22Rv1 (cell line): ENCODE measurements around the gene RMDN3.

Experiments used
- H3K27ac ChIP-seq: fragments of 450-650 bp; 2 replicates; pipeline ENCODE4 v1.5.1; 2017
- ZFX ChIP-seq: fragments of 450-650 bp; IDR thresholded peaks from 2 replicates; pipeline ENCODE4 v1.6.1; 2017; ENCODE audit warnings: antibody characterized with exemption, borderline replicate concordance
- TF ChIP-seq, protein P1 (sequence below): fragments of 450-650 bp; IDR thresholded peaks from 2 replicates; pipeline ENCODE4 v1.5.1; 2017; ENCODE audit warnings: mild to moderate bottlenecking

The RMDN3 gene

DNA sequence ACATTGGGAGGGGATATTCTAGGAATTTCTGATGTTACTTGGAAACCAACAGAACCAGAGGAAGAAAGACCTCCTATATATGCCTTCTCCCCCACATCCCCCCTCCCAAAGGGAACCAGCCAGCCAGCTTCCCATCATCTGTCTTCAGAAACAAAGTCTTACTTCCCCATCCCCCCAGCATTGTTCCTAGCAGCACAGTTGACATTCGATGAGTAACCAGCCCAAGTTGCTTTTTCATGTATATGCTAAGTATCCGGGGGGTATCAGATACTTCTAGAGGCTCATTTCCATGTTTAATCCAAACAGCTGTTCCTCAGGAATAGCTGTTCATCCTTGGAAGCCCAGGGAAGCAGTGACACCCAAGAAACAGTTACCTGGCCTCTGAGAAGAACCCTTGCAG is 16.0 kb downstream of the RMDN3 start:
- TF ChIP-seq, protein P1, sequence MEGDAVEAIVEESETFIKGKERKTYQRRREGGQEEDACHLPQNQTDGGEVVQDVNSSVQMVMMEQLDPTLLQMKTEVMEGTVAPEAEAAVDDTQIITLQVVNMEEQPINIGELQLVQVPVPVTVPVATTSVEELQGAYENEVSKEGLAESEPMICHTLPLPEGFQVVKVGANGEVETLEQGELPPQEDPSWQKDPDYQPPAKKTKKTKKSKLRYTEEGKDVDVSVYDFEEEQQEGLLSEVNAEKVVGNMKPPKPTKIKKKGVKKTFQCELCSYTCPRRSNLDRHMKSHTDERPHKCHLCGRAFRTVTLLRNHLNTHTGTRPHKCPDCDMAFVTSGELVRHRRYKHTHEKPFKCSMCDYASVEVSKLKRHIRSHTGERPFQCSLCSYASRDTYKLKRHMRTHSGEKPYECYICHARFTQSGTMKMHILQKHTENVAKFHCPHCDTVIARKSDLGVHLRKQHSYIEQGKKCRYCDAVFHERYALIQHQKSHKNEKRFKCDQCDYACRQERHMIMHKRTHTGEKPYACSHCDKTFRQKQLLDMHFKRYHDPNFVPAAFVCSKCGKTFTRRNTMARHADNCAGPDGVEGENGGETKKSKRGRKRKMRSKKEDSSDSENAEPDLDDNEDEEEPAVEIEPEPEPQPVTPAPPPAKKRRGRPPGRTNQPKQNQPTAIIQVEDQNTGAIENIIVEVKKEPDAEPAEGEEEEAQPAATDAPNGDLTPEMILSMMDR = no peak
- no peak for TF ChIP-seq ZFX
- H3K27ac ChIP-seq = peak overlapping the region; percentile 22; the same call in 1 of the 2 replicates

DNA sequence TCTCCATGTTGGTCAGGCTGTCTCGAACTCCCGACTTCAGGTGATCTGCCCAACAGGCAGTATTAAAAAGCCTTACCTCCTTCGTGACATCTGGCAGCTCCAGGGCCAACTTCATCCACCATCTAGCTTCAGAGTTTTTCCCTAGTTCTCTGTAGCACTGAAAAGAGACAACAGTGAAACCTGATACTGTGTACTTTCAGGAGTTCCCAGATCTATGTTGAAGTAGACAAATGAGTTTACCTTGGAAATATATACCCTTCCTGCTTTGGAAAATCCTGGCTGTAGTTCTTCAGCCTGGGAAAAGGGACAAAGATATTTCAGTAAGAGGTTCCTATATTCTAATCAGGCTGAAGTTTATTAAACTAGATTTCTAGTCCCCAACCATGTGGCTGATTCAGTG is 18.0 kb downstream of the RMDN3 start:
- peak overlapping the region; percentile 63 for H3K27ac ChIP-seq
- no peak for TF ChIP-seq ZFX
- TF ChIP-seq, protein P1 = no peak

DNA sequence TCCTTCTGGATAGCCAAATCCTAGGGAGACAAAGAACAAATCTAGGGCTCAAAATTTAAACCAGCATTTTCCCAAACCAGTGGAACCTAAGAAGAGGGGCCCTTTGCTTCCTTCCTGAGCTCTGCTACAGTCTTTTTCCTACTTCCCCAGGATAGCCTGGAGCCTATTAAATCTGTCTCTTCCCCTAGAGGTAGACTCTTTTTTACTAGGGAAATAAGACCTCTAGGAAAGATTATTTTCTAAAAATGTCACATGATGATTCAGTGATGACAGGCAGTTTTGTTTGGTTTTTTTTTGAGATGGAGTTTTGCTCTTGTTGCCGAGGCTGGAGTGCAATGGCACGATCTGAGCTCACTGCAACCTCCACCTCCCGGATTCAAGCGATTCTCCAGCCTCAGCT is 18.5 kb downstream of the RMDN3 start:
- TF ChIP-seq, protein P1 = no peak
- no peak for TF ChIP-seq ZFX
- peak overlapping the region; percentile 63 for H3K27ac ChIP-seq

DNA sequence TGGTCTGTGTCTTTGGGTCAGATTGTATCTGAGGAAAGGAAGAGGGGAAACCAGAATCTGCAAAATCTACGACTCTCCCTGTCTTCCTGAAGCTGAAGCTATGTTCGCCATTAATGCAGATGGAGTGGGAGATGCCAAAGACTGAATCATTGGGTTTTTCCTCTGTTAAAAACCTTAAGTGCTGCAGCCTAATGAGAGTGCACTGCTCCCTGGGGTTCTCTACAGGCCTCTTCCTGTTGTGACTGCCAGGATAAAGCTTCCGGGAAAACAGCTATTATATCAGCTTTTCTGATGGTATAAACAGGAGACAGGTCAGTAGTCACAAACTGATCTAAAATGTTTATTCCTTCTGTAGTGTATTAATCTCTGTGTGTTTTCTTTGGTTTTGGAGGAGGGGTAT is 24.0 kb downstream of the RMDN3 start:
- TF ChIP-seq, protein P1 = no peak
- TF ChIP-seq ZFX = no peak
- H3K27ac ChIP-seq = no peak overlapping the region

DNA sequence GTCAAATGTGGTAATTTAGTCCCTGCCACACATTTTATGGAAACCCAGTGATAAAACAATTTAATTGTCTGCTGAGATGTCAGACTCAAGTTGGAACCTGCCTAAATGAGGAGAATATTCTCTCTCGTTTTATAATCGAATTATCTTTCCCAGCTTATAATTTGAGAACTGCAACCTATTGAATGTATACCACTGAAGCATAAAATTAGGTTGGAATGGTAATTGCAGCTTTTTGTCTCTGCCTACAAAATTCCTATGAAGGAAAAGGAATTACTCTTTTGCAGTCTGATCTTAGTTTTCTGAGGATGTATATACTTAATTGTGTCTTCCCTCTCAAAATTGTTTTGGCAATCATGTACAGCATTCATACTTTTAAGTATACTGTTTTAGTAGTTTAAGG is 31.1 kb downstream of the RMDN3 start:
- no peak overlapping the region for H3K27ac ChIP-seq
- TF ChIP-seq, protein P1 = no peak
- TF ChIP-seq ZFX = no peak

DNA sequence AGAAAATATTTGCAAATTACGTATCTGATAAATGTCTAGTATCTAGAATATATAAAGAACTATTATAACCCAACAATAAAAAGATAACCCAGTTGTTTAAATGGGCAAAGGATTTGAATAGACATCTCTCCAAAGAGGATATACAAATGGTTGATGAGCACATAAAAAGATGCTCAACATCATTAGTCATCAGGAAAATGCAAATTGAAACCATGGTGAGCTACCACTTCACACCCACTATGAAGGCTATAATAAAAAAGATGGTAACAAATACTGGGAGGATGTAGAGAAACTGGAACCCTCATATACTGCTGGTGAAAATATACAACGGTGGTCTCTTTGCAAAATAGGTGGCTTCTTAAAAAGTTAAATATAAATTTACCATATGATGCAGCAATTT is 32.1 kb downstream of the RMDN3 start:
- TF ChIP-seq, protein P1 = no peak
- TF ChIP-seq ZFX = no peak
- no peak overlapping the region for H3K27ac ChIP-seq

DNA sequence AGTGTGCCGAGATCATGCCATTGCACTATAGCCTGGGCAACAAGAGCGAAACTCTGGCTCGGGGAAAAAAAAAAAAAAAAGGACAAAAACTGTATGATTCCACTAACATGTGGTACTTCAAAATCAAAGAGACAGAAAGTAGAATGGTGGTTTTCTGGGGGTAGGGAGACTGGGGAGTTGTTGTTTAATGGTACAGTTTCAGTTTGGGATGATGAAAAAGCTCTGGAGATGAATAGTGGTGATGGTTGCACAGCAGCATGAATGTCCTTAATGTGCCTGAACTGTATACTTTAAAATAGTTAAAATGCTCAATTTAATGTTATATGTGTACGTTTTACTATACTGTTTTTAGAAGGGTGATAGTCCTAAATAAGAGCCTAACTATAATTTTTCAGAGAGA is 32.7 kb downstream of the RMDN3 start:
- H3K27ac ChIP-seq = no peak overlapping the region
- no peak for TF ChIP-seq ZFX

DNA sequence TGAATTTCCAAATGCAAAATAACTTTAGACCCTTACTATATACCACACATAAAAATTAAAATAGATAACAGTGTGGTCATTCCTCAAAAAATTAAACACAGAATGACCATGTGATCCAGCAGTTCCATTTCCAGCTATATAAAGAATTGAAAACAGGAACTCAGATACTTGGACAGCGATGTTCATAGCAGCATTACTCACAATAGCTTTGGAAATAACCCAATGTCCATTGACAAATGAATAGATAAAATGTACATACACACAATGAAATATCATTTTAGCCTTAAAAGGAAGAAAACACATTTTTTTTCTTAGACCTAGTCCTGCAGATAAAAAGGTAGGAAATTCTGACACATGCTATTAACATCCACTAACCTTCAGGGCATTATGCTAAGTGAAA is 33.4 kb downstream of the RMDN3 start:
- no peak for TF ChIP-seq ZFX
- TF ChIP-seq, protein P1 = no peak
- no peak overlapping the region for H3K27ac ChIP-seq
